HepG2 (cell line): ENCODE results near the gene AGFG1. TPM values are rescaled to one million over a fixed set of nuclear protein-coding genes. Genes with fewer than 3 reads are reported as not detected.

ENCODE experiments used
- ATAC-seq: fragments of 200-7000 bp; cut with Tn5 transposase; 3 replicates; pipeline ENCODE4 v1.9.1; 2020; ENCODE audit warnings: mild to moderate bottlenecking, moderate library complexity
- BruUV-seq: library from RNA; stranded (reverse); fragments of 400-500 nt; replicated peaks from 2 replicates; lab custom pipeline; 2021; lab: Mats Ljungman, UMichigan
- CTCF ChIA-PET: fragments of 300-600 bp; formaldehyde crosslinking; extraction: SDS; loops from one replicate; lab custom pipeline; 2021; ENCODE audit warnings: low total read pairs, inconsistent platforms, low intra/inter-chr PET ratio; lab: Yijun Ruan, JAX
- POLR2A ChIA-PET: fragments of 350-600 bp; sonication (Branson Sonifier 250); formaldehyde crosslinking; loops from one replicate; lab custom pipeline; 2020; ENCODE audit warnings: antibody characterized with exemption, inconsistent platforms; lab: Yijun Ruan, JAX
- DNase-seq: peaks from one replicate; pipeline ENCODE4 v3.0.0-alpha.2; 2015; ENCODE audit warnings: low spot score
- FAIRE-seq: peaks from 3 replicates; lab custom pipeline; 2011; peaks lifted over from hg19 to GRCh38; lab: Jason Lieb, UNC
- H2AFZ ChIP-seq: one replicate; pipeline ENCODE4 v1.6.1; 2011; ENCODE audit warnings: low read length, inconsistent platforms
- H3K27ac ChIP-seq: fragments of 300-600 bp; 3 replicates; pipeline ENCODE4 v1.8.0; 2011; ENCODE audit warnings: mixed run types, mild to moderate bottlenecking, mixed read lengths, low read length, inconsistent platforms; ENCODE audit not compliant: insufficient read depth; ENCODE audit errors: extremely low read length
- H3K27me3 ChIP-seq, 2 experiments: fragments of 200-600 bp in 1 of 2; 2 replicates in 1 of 2; 3 replicates in 1 of 2; pipeline versions ENCODE4 v1.6.0 to v1.8.0; 2011; ENCODE audit warnings: low read length in 2 of 2, mild to moderate bottlenecking in 2 of 2, moderate library complexity in 2 of 2, inconsistent platforms in 1 of 2; ENCODE audit not compliant: insufficient read depth in 2 of 2, control insufficient read depth in 1 of 2
- H3K36me3 ChIP-seq, 2 experiments: fragments of 200-600 bp in 1 of 2; replicated peaks in 1 of 2; 2 replicates in 1 of 2; 3 replicates in 1 of 2; pipeline versions ENCODE4 v1.5.1 to v1.8.0; 2011; ENCODE audit warnings: low read length in 2 of 2, inconsistent platforms in 1 of 2; ENCODE audit not compliant: insufficient read depth in 2 of 2, control insufficient read depth in 1 of 2
- H3K4me1 ChIP-seq: 2 replicates; pipeline ENCODE4 v1.5.1; 2012; ENCODE audit warnings: low read length, inconsistent platforms; ENCODE audit not compliant: insufficient read depth
- H3K4me2 ChIP-seq: 2 replicates; pipeline ENCODE4 v1.6.0; 2011; ENCODE audit warnings: low read depth, low read length, inconsistent platforms
- H3K4me3 ChIP-seq, 3 experiments: fragments of 200-600 bp in 1 of 3; sonication (generic), shearing (Covaris generic) in 1 of 3; replicated peaks in 1 of 3; 2 replicates each; pipeline ENCODE4 v1.5.1; 2011 to 2016; ENCODE audit warnings: low read length in 3 of 3, inconsistent platforms in 2 of 3, low read depth in 2 of 3, mild to moderate bottlenecking in 2 of 3, control low read depth in 1 of 3, mixed read lengths in 1 of 3; ENCODE audit not compliant: insufficient read depth in 1 of 3
- H3K79me2 ChIP-seq: one replicate; pipeline ENCODE4 v1.6.1; 2011; ENCODE audit warnings: low read length, inconsistent platforms; ENCODE audit not compliant: insufficient read depth
- H3K9ac ChIP-seq: 2 replicates; pipeline ENCODE4 v1.6.0; 2011; ENCODE audit warnings: mild to moderate bottlenecking, low read depth, low read length, inconsistent platforms; ENCODE audit not compliant: insufficient read depth
- H3K9me3 ChIP-seq: 2 replicates; pipeline ENCODE4 v1.5.1; 2012; ENCODE audit warnings: mild to moderate bottlenecking, low read length
- H4K20me1 ChIP-seq: 2 replicates; pipeline ENCODE4 v1.6.0; 2011; ENCODE audit warnings: inconsistent platforms, mild to moderate bottlenecking, low read length, moderate library complexity; ENCODE audit not compliant: insufficient read depth
- ATF1 ChIP-seq: IDR thresholded peaks from 2 replicates; pipeline ENCODE4 v1.6.1; 2016; ENCODE audit warnings: mild to moderate bottlenecking, control low read depth
- FOXA3 ChIP-seq: IDR thresholded peaks from 2 replicates; pipeline ENCODE4 v1.6.1; 2016; ENCODE audit warnings: missing genetic modification reagents, missing compliant biosample characterization
- IRF9 ChIP-seq: sonication (generic); formaldehyde crosslinking; IDR thresholded peaks from 2 replicates; pipeline ENCODE4 v1.8.0; 2022; ENCODE audit warnings: missing genetic modification reagents, mild to moderate bottlenecking, borderline replicate concordance
- POLR2G ChIP-seq: fragments of 200-400 bp; formaldehyde crosslinking; IDR thresholded peaks from 2 replicates; pipeline ENCODE4 v1.6.1; 2018; ENCODE audit warnings: mild to moderate bottlenecking, low read depth, low read length, moderate library complexity
- REPIN1 ChIP-seq: sonication (generic); formaldehyde crosslinking; IDR thresholded peaks from 2 replicates; pipeline ENCODE4 v1.8.0; 2022; ENCODE audit warnings: missing genetic modification reagents, low read depth, mild to moderate bottlenecking, borderline replicate concordance
- SMAD1 ChIP-seq: sonication (generic); formaldehyde crosslinking; IDR thresholded peaks from 2 replicates; pipeline ENCODE4 v1.4.0; 2020; ENCODE audit warnings: missing genetic modification reagents, low read depth, mild to moderate bottlenecking, borderline replicate concordance
- ZBTB44 ChIP-seq: sonication (generic); formaldehyde crosslinking; IDR thresholded peaks from 2 replicates; pipeline ENCODE4 v1.4.0; 2020; ENCODE audit warnings: missing genetic modification reagents
- ZMAT5 ChIP-seq: sonication (generic); formaldehyde crosslinking; IDR thresholded peaks from 2 replicates; pipeline ENCODE4 v1.5.0; 2020; ENCODE audit warnings: mild to moderate bottlenecking, low read depth, missing genetic modification reagents, borderline replicate concordance
- ZNF124 ChIP-seq: sonication (generic); formaldehyde crosslinking; IDR thresholded peaks from 2 replicates; pipeline ENCODE4 v1.4.0; 2020; ENCODE audit warnings: missing genetic modification reagents
- ZNF446 ChIP-seq: sonication (generic); formaldehyde crosslinking; IDR thresholded peaks from 2 replicates; pipeline ENCODE4 v1.5.0; 2020; ENCODE audit warnings: mild to moderate bottlenecking, missing genetic modification reagents
- ZNF569 ChIP-seq: sonication (generic); formaldehyde crosslinking; IDR thresholded peaks from 2 replicates; pipeline ENCODE4 v1.5.0; 2020; ENCODE audit warnings: mild to moderate bottlenecking, missing genetic modification reagents, moderate library complexity, borderline replicate concordance
- ZNF614 ChIP-seq: IDR thresholded peaks from 2 replicates; pipeline ENCODE4 v1.6.1; 2018; ENCODE audit warnings: missing biosample characterization, missing genetic modification reagents, inconsistent platforms, borderline replicate concordance
- WGBS: methylation state at CpG from one replicate; pipeline ENCODE4 v1.1.6; 2017; ENCODE audit warnings: low lambda C conversion rate; 5-methylcytosine and 5-hydroxymethylcytosine counted together
- in situ Hi-C: cut with HindIII; loops from 2 replicates; pipeline ENCODE4 v1.10.0; 2017; ENCODE audit warnings: low pct_unique_long_range_greater_than_20kb; ENCODE audit not compliant: extremely low pct_ligation_motif_present
- intact Hi-C: fragments of 100-400 bp; cut with micrococcal nuclease; formaldehyde crosslinking; loops from one replicate; pipeline ENCODE4 v1.10.0; 2022; ENCODE audit not compliant: unreplicated experiment
- polyA plus RNA-seq, 8 experiments: library from polyadenylated mRNA; depleted of rRNA in 3 of 8; stranded (reverse) in 7 of 8; unstranded in 1 of 8; fragments of >200 nt; fragmentation: Illumina TruSeq in 4 of 8; extraction: Trizol in 4 of 8; gene quantifications; 2 replicates each; pipeline versions ENCODE4 v1.2.1 to v1.2.3, GENCODE V29; 2011 to 2016; ENCODE audit warnings: low read depth in 4 of 8, missing spikeins in 1 of 8, mixed read lengths in 1 of 8; ENCODE audit not compliant: insufficient read depth in 1 of 8
- total RNA-seq, 5 experiments: library from RNA; depleted of rRNA; stranded (reverse); fragments of >200 nt; fragmentation: Illumina TruSeq; extraction: Trizol; gene quantifications; 2 replicates each; pipeline ENCODE4 v1.2.3, GENCODE V29; 2016; ENCODE audit warnings: low read depth in 1 of 5

The AGFG1 gene
- total and polyA plus RNA-seq, 2 of the 13 experiments (the other 11 are each of a cell fraction or from before 2014, with no cell fraction given) = 145 to 168 TPM

DNA sequence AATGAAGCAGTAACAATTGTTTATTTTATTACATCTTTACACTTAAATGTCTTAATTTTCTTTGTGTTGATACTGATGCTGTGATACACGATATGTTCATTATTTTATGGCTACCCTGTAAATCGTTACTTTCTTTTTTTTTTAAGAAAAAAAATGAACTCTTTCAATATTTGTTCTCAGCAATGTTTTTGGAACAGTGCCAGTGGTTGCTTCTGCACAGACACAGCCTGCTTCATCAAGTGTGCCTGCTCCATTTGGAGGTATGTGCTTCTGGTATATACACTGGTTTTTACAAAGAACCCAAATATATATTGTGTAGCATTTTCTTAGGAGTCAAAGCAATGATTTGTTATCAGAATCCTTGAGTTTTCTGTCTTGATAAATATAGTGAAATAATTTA lies 64.5 kb downstream of the AGFG1 start:
- Histone ChIP-seq H2AFZ (no peak overlapping the region), H3K27ac (no peak overlapping the region), H3K4me3 (no peak overlapping the region), H3K9ac (no peak overlapping the region), H3K4me1 (no peaks in the 10 kb centered on the region), H4K20me1 (no peaks in the 10 kb centered on the region), H3K4me2 (no peak overlapping the region), H3K9me3 (no peaks in the 10 kb centered on the region), H3K27me3 (no peaks in the 10 kb centered on the region), H3K36me3 (peaks cover 18 to 80% of the 10 kb centered on the region in 2 experiments), H3K79me2 (no peaks in the 10 kb centered on the region)
- DNase-seq = peak; percentile 3
- in situ Hi-C loops = no loop called here
- intact Hi-C loops = no loop called here
- WGBS = 85% methylated on average over 2 of the region's 2 CpGs
- TF ChIP-seq FOXA3 (CRISPR knock-in tag) (no peak), POLR2G (no peak), ZNF569 (no peak), ZNF124 (no peak), ZNF446 (CRISPR knock-in tag) (no peak), ZMAT5 (CRISPR knock-in tag) (no peak), ATF1 (CRISPR knock-in tag) (no peak), IRF9 (CRISPR knock-in tag) (no peak), ZBTB44 (CRISPR knock-in tag) (no peak), SMAD1 (no peak), REPIN1 (CRISPR knock-in tag) (no peak), ZNF614 (no peak)
- no TSS peak for BruUV-seq
- ChIA-PET POLR2A (no interaction called here), CTCF (no interaction called here)
- ATAC-seq = no peak
- no peak for FAIRE-seq
